Choroid plexus epithelial cell (primary cell): ENCODE results near the gene USP6NL.

ENCODE experiments used
- DNase-seq: peaks from one replicate; pipeline ENCODE4 v3.0.0-alpha.2; 2010; ENCODE audit warnings: low read depth
- H3K4me3 ChIP-seq: 2 replicates; pipeline ENCODE4 v1.5.1; 2011; ENCODE audit warnings: low read depth, mild to moderate bottlenecking, control low read depth, low read length, moderate library complexity
- CTCF ChIP-seq: conservative IDR thresholded peaks from 2 replicates; pipeline ENCODE4 v1.5.1; 2011; ENCODE audit warnings: low read depth, mild to moderate bottlenecking, control low read depth, inconsistent platforms, low read length, moderate library complexity

The USP6NL gene

GRCh38 chr10:11646450-11646849 lies 35.0 kb upstream of the USP6NL start:
- DNase-seq, result no peak
- no peak overlapping the region for H3K4me3 ChIP-seq
- no peak for TF ChIP-seq CTCF

GRCh38 chr10:11643039-11643438 lies 31.6 kb upstream of the USP6NL start:
- no peak overlapping the region for H3K4me3 ChIP-seq
- TF ChIP-seq CTCF, result no peak
- no peak for DNase-seq

GRCh38 chr10:11642566-11642965 lies 31.1 kb upstream of the USP6NL start:
- no peak for TF ChIP-seq CTCF
- DNase-seq, result no peak
- no peak overlapping the region for H3K4me3 ChIP-seq

DNA sequence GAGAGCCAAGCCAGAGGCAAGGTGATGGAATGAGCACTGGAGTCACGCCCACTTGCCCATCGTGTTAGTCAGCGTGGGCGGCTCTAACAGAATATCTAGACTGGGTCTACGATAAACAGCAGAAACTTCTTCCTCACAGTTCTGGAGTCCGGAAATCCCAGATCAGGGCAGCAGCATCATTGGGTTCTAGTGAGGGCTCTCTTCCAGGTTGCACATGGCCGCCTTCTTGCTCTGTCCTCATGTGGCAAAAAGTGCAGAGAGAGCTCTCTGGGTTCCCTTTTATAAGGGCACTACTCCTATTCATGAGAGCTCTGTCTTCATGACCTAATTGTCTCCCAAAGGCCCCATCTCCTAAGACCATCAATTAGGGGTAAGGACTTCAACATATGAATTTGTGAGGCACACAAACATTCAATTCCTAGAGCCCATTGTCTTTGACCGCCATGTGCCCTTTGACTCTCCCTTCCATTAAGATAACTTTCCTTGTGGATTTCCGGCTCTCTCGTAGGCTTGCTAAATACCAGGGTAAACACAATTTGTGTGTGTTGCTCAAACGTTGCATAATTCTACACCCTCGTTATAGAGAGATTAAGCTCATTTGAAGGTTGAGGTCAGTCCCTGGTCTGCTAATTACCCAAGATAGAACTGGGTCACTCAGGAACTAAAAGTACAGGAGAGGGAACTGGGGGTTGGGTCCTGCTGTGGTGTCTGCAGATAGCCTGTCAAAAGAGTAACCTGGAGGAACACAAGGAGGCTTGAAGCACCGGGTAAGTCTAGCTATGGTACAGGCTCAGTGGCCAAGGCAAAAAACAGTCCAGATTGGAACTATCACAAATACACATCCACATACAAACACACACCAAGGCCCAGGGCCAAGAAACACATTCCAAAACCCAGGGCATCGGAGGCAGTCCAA lies 28.7 kb upstream of the USP6NL start:
- H3K4me3 ChIP-seq, result no peak overlapping the region
- TF ChIP-seq CTCF, result no peak
- no peak for DNase-seq

DNA sequence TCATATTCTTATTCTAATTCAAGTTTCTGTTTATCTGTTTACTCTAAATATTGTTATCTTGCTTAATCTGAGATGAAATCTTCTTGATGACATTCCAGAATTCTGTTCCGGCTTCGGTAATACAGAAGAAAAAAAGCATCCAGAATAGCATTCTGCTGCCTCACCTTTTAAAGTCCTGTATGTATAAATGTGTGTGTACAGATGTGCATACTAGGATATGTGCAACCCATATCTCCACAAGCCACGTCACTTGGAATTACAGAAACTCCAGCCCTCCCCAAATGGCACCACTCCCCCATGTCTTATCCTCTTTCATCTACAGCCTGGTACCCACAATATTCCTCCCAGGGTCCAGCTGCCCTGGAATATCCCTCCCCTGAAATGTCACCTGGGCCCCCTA lies 27.9 kb upstream of the USP6NL start:
- DNase-seq, result no peak
- no peak overlapping the region for H3K4me3 ChIP-seq
- TF ChIP-seq CTCF, result no peak

DNA sequence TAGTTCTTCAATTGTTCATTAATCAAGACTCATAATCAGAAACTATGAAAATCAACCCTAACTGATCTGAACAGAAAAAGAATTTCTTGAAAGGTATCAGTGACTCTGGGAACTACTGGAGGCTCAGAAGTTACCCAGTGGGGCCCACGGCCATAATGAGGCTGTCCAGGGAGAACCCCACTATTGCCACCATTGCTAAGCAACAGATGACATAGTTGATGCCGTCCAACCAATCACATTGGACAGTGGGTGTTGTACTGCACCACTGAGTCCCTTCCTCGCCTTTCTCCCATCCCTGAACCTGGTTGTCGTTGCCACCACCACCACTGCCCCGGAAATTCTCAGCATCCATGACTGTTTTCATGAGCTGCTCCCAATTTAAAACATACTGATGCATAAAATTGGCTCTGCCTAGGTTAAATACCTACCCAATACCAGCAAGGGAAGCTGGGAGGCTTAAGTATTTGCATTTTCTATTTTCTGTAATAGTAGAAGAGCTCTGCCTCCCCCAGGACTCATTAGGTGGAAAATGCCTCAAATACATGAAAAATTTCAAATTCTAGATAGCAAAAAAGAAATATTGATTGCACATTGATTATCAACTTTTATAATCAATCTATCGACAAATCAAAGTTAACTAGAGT lies 26.7 kb upstream of the USP6NL start:
- DNase-seq, result peak; percentile 16
- H3K4me3 ChIP-seq, result no peak overlapping the region
- TF ChIP-seq CTCF, result no peak
